Neural cell (in vitro differentiated cells): ENCODE results near the gene RDH16.

Source experiments
- EP300 ChIP-seq: fragments of 450-650 bp; conservative IDR thresholded peaks from 2 replicates; pipeline ENCODE4 v1.6.1; 2014; ENCODE audit warnings: antibody characterized with exemption, mild to moderate bottlenecking, moderate library complexity; ENCODE audit not compliant: poor library complexity, severe bottlenecking
- POLR2AphosphoS5 ChIP-seq: IDR thresholded peaks from 2 replicates; pipeline ENCODE4 v1.6.1; 2012
- SMC3 ChIP-seq: fragments of 450-650 bp; conservative IDR thresholded peaks from 2 replicates; pipeline ENCODE4 v1.6.1; 2014; ENCODE audit warnings: antibody characterized with exemption, mild to moderate bottlenecking, moderate library complexity; ENCODE audit not compliant: poor library complexity
- TF ChIP-seq, protein P1 (sequence below): fragments of 450-650 bp; IDR thresholded peaks from 2 replicates; pipeline ENCODE4 v1.5.1; 2014; ENCODE audit warnings: antibody characterized with exemption, mild to moderate bottlenecking, moderate library complexity; ENCODE audit not compliant: poor library complexity, severe bottlenecking
- TF ChIP-seq, protein P2 (sequence below): IDR thresholded peaks from 2 replicates; pipeline ENCODE4 v1.6.1; 2012; ENCODE audit warnings: borderline replicate concordance

GRCh38 chr12:57001448-57001906 lies 44.1 kb upstream of the RDH16 start:
- TF ChIP-seq, protein P1, sequence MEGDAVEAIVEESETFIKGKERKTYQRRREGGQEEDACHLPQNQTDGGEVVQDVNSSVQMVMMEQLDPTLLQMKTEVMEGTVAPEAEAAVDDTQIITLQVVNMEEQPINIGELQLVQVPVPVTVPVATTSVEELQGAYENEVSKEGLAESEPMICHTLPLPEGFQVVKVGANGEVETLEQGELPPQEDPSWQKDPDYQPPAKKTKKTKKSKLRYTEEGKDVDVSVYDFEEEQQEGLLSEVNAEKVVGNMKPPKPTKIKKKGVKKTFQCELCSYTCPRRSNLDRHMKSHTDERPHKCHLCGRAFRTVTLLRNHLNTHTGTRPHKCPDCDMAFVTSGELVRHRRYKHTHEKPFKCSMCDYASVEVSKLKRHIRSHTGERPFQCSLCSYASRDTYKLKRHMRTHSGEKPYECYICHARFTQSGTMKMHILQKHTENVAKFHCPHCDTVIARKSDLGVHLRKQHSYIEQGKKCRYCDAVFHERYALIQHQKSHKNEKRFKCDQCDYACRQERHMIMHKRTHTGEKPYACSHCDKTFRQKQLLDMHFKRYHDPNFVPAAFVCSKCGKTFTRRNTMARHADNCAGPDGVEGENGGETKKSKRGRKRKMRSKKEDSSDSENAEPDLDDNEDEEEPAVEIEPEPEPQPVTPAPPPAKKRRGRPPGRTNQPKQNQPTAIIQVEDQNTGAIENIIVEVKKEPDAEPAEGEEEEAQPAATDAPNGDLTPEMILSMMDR, result peak; percentile 50
- TF ChIP-seq SMC3 (peak; percentile 26), POLR2AphosphoS5 (no peak), EP300 (no peak)
- TF ChIP-seq, protein P2, sequence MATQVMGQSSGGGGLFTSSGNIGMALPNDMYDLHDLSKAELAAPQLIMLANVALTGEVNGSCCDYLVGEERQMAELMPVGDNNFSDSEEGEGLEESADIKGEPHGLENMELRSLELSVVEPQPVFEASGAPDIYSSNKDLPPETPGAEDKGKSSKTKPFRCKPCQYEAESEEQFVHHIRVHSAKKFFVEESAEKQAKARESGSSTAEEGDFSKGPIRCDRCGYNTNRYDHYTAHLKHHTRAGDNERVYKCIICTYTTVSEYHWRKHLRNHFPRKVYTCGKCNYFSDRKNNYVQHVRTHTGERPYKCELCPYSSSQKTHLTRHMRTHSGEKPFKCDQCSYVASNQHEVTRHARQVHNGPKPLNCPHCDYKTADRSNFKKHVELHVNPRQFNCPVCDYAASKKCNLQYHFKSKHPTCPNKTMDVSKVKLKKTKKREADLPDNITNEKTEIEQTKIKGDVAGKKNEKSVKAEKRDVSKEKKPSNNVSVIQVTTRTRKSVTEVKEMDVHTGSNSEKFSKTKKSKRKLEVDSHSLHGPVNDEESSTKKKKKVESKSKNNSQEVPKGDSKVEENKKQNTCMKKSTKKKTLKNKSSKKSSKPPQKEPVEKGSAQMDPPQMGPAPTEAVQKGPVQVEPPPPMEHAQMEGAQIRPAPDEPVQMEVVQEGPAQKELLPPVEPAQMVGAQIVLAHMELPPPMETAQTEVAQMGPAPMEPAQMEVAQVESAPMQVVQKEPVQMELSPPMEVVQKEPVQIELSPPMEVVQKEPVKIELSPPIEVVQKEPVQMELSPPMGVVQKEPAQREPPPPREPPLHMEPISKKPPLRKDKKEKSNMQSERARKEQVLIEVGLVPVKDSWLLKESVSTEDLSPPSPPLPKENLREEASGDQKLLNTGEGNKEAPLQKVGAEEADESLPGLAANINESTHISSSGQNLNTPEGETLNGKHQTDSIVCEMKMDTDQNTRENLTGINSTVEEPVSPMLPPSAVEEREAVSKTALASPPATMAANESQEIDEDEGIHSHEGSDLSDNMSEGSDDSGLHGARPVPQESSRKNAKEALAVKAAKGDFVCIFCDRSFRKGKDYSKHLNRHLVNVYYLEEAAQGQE, result no peak
